K562 treated with DMSO at 1 percent for 12 hours (cell line): ENCODE measurements around the gene PTBP2. TPM values are rescaled to one million over a fixed set of nuclear protein-coding genes. Genes with fewer than 3 reads are reported as not detected.

Experiments
- total RNA-seq: library from RNA; unstranded; fragments of 300-600 nt; gene quantifications from 2 replicates; pipeline ENCODE4 v1.2.3, GENCODE V29; 2022; ENCODE audit not compliant: insufficient read depth

Gene PTBP2
- total RNA-seq = 0.69 and 5.8 TPM in 2 replicates

GRCh38 chr1:96721416-96722160 lies at the start of gene PTBP2:
Gene PTBP2 (plus strand): TSS chr1:96721784. CDS start chr1:96721865, 81 bp downstream.

